GM23248 (cell line): Measurements from ENCODE around the gene FGF22.

Experiments used
- EZH2 ChIP-seq: fragments of 200-600 bp; sonication (generic); IDR thresholded peaks from 2 replicates; pipeline ENCODE4 v1.6.1; 2018; ENCODE audit warnings: antibody characterized with exemption, mild to moderate bottlenecking; ENCODE audit not compliant: insufficient read depth, poor library complexity, severe bottlenecking
- EZH2phosphoT487 ChIP-seq: fragments of 200-600 bp; sonication (generic); IDR thresholded peaks from 2 replicates; pipeline ENCODE4 v1.6.1; 2018; ENCODE audit warnings: antibody characterized with exemption, moderate library complexity, mild to moderate bottlenecking, low read depth; ENCODE audit not compliant: insufficient read depth

DNA sequence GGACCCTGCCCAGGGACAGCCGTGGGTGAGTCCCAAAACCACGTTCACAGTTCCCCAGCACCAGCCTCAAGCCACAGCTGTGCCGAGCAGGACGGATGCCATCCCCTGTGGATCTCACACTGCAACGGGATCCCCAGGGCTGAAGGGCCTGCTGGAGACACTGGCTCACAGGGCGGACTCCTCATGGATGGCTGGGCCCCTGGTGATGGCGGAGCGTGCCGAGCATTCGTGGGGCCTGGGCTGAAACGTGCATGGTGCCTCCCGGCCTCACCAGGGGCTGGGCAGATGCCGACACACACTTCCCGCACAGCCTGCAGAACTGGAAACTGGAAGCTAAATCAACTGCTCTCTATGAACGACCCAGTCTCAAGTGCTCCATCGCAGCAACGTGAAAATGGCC, 13.7 kb downstream of the FGF22 start:
- TF ChIP-seq EZH2, result no peak
- no peak for TF ChIP-seq EZH2phosphoT487
